GM18508 (cell line): ENCODE results near the gene DCK.
"Not testable (repeated sequence)": the region's sequence is repeated elsewhere in the genome, so short reads cannot be mapped to it uniquely, and the experiment has no call there.

Experiments
- ATAC-seq: cut with Tn5 transposase; IDR thresholded peaks from one replicate; pipeline ENCODE4 v1.9.1; 2021; ENCODE audit warnings: moderate number of reproducible peaks; ENCODE audit not compliant: insufficient read depth, unreplicated experiment

Gene DCK

DNA sequence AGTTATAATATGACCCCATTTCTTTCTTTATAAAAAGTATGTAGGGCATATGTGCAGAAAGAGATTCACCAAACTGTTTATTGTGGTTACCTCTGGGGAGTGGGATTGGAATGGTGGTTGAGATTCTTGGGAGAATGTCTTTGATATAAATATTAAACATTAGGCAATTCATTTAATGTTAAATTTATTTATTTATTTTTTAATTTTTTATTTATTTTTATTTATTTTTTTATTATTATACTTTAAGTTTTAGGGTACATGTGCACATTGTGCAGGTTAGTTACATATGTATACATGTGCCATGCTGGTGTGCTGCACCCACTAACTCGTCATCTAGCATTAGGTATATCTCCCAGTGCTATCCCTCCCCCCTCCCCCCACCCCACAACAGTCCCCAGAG, 60.2 kb downstream of the DCK start:
- not testable (repeated sequence) for ATAC-seq

GRCh38 chr4:71059573-71059972, 66.1 kb downstream of the DCK start:
- not testable (repeated sequence) for ATAC-seq

DNA sequence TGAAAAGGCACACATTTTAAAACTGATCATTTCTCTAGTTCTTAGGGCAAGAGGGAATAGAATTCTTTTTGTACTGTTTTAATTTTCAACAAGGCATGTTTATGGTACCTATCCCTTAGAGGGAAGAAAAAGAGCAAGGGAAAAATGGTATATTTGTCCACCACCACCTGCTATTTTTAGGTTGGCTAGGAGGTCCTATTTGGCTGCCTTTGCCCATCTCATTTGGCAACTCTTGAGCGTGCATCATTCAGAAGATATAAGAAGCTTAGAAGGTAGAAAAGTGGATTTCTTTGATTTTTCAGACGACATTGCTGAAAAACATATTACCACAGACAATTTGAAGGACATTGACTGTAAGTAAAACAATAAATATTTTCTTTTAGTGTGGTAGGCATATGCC, 69.0 kb downstream of the DCK start:
- no peak for ATAC-seq

- no peak for ATAC-seq
Observed at GRCh38 chr4:71063711-71064110, 70.3 kb downstream of the DCK start.

- ATAC-seq, result no peak
Observed at GRCh38 chr4:71064521-71064920, 71.1 kb downstream of the DCK start.

DNA sequence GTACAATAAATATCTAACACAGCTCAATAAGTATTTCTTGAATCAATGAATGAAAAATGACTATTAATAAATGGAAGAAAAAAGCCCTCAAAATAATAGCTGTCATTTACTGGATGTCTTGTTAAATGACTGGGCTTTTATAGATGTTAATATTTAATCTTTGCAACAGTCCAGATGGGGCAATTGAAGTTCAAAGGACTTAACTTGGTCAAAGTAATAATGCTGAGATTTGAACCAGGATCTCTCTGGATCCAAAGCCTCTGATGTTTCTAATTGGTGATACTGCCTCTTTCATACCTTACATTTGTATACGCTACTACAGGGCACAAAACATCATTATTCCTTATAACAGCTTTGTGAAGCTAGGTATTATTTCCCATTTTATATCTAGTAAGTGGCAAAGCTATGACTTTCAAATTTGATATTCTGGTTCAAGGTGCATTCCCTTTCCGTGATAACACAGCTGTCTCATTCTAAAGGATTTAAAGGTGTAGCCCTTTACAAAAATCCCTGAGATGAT, 72.6 kb downstream of the DCK start:
- ATAC-seq, result no peak

DNA sequence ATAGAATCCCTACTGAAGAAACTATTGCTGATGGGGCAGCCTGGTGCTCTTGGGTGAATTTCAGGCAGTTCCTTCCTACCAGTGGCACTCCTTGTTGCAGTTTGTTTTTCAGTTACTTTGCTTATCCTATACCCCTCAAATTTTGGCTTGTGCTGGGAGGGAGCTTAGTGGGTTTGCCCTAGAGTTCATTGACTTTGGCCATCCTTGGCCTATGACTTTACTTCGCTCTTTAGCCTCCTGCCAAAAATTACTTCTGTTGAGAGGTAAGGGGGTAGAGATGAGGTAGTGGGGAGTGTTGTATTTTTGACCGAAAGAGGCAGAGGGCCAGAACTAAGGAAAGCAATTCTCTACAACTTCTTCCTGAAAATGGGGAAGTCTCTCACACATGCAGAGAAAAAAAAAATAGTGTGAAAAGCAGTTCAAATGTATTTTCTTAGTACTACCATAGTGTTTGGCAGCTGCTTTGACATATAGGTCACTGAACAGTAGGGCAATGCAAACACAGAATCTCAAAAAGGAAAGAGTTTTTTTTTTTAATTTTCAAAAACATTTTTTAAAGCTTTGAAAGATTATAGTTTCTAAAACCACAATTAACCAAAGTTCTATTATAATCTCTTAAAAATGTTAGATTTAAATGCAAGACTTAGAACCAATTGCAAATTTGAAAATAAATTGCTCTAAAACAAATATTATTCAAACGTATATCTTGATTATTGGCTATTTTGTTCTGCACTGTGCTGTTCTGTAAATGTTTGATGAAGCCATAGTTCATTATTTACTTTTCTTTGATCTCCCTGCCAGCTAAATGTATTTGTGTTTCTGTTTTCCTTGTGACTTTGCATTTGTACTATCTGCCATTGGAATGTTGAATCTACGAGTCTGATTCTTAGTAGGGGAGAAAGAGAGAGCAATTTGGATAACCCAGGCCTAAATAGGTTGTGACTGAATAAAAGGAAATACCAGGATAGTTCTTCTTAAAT, 73.6 kb downstream of the DCK start:
- no peak for ATAC-seq

GRCh38 chr4:71069063-71069462, 75.6 kb downstream of the DCK start:
- no peak for ATAC-seq

DNA sequence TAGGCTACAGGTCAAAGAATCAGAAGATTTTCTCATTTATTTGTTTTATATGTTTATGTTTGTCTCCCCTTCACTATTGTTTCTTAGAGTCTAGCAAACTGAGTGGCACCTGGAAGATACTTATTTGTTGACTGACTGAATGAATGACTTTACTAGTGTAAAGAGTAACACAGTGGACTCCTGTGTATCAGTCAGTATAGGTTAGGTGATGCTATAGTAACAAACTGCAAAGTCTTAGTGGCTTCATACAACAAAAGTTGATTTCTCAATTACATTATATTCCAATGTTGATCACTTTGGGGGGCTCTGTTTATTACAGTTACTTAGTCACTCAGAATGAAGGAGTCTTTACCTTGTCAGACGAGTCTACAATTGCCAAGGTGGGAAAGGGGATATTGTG, 76.6 kb downstream of the DCK start:
- no peak for ATAC-seq

- no peak for ATAC-seq
Observed at GRCh38 chr4:71074452-71075299, 81.2 kb downstream of the DCK start.
